GM19452 (cell line): ENCODE data around the gene TMEM87B.
"Not testable (repeated sequence)": the region's sequence is repeated elsewhere in the genome, so short reads cannot be mapped to it uniquely, and the experiment has no call there.

Source experiments
- ATAC-seq: cut with Tn5 transposase; IDR thresholded peaks from one replicate; pipeline ENCODE4 v1.9.1; 2021; ENCODE audit not compliant: unreplicated experiment

The TMEM87B gene

DNA sequence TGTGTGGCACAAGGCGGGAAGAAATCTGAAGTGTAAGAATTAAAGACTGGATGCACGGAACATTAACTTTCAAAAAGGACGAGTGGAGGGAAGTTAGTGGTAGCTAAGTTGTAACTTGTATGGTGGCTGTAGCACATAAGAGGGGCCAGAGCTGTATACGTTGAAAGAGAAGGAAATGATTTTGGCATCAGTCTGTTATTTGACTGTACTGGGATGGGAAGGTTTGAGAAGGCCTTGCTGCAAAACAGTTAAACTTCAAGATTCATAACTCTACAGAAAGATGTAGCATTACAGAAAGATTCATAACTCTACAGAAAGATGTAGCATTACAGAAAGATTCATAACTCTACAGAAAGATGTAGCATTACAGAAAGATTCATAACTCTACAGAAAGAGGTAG lies 58.3 kb downstream of the TMEM87B start:
- not testable (repeated sequence) for ATAC-seq

DNA sequence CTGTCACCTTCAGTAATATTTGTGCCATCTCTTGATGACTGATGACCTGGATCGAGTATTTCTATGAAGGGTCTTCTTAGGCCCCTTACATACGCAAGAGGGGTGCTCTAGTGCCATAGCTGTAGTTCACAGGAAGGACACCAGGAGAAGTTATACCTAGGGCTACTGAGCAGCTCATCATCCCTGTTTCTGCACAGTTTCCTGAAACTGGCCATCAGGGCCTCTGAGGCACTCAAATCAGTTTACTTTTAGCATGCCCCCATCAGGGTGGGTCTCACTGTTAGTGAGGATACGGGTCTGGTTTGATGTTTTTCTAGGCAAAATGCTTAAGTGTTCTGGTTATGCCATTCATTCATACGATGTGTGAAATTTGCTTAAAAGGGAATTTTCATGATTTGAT lies 63.1 kb downstream of the TMEM87B start:
- ATAC-seq = no peak

DNA sequence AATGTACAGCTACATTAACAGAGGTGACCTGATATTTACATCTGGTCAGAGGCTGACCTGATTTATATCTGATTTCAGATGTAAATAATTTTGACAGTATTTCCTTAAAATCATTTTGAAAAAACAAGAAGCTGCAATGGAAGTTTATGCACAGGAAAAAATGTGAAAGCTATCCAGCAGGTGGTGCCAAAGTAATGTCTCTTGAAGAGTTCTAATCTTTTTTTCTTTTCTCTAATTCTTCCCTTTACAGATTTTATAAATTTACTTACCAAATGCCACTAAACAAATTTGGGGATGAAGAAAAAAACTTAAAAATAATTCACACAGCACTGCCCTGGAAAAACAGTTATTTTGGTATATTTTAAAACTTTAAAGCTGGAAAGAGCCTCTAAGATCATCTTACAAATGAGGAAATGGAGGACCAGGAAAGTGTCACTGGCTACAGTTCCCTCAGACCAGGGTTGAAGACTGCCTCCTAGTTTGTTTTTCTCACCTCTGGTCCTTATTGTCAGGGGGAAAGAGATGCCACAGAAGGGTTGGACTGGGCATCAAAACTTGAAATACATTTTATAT lies 66.7 kb downstream of the TMEM87B start:
- ATAC-seq = no peak

DNA sequence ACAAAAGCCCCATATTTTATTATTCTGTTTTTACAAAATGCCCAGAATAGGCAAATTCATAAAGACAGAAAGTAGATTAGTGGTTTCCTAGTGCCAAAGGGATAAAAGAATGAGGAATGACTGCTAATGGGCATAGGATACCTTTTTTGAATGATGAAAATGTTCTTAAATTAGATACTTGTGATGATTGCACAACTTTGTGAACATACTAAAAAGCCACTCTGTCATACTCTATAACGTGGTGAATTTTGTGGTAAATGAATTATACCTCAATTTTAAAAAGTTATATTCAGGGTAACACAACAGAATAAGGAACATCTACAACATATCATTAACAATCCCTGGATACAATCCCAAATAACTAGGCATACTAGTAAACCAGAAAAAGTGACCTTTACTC lies 74.0 kb downstream of the TMEM87B start:
- no peak for ATAC-seq

DNA sequence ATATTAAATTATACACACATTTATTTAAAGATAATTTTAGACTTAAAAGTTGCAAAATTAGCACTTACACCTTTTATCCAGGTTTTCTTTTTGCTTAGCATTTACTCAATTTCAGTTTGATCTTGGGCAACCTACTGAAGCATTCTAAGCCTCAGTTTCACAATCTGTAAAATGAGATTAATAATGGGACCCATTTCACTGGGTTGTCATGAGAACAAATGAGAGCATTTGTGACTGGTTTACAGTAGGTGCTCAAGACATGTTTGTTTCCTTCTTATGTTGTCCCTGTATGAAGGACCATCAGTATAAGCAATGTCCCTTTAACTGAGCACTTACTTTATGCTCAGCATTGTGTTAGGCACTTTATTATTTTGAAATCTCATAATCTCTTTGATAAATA lies 78.3 kb downstream of the TMEM87B start:
- ATAC-seq = no peak

DNA sequence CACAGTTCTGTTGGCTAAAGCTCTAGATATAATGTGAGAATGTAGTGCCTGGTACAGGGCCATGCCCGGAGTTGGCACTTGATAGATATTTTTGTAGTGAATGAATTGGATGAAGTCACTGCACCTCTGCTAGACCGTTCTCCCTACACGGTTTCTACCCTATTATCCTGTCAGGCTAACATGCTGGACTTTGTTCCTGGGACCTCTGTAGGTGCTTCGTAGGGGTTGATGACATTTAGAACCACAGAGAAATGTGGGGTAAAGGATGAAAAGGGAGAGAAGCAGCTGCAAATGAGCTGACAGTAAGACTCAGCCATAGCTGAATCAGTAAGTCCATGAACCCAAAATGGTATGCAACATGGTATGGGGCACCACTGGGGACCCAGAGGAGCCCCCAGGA lies 79.1 kb downstream of the TMEM87B start:
- ATAC-seq = no peak

DNA sequence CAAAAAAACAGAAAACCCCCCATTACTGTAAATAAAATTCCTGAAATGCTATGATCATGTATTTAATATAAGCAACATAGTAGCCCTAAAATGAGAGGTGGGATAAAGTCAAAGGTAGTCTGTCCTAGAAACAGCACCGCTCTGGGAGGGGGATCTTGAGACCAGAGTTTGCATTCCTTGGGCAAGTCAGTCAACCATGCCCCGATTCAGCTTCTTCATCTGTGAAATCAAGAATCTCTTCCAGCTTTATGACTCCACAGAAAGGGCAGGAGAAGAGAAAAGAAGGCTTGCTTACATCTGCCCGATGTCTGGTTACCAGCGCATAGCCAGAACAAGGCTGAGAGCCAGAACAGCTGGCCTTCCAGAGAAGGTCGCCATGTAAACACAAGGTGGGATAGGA lies 81.0 kb downstream of the TMEM87B start:
- no peak for ATAC-seq

DNA sequence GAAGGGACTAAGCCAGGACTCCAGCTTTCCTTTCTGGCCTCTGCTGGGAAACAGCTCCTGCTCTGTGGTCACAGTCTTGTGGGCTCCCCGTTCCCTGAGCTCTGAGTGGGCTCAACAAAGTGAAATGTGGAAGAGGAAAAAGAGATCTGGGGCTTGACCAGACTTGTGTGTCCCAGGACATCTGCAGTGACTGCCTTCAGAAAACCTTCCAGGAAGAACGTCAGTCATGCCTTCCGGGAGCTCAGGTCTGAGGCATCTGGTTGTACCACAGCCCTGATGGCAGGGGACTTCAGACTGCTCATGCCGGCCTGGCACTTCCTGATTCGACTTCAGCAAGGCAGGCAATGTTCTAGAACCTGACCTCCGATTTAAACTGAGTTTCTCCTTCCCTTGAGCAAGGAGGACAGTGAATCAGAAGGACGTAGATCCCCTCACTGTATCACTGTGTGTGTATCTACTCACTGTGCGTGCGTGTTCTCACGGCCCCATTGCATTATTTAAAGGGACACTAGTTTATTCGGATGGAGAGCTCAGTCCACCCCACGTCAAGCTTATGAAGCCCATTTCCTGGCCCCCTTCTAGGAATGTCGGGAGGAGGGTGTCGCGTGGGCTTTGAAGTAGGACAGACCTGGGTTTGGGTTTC lies 82.6 kb downstream of the TMEM87B start:
- ATAC-seq = no peak

DNA sequence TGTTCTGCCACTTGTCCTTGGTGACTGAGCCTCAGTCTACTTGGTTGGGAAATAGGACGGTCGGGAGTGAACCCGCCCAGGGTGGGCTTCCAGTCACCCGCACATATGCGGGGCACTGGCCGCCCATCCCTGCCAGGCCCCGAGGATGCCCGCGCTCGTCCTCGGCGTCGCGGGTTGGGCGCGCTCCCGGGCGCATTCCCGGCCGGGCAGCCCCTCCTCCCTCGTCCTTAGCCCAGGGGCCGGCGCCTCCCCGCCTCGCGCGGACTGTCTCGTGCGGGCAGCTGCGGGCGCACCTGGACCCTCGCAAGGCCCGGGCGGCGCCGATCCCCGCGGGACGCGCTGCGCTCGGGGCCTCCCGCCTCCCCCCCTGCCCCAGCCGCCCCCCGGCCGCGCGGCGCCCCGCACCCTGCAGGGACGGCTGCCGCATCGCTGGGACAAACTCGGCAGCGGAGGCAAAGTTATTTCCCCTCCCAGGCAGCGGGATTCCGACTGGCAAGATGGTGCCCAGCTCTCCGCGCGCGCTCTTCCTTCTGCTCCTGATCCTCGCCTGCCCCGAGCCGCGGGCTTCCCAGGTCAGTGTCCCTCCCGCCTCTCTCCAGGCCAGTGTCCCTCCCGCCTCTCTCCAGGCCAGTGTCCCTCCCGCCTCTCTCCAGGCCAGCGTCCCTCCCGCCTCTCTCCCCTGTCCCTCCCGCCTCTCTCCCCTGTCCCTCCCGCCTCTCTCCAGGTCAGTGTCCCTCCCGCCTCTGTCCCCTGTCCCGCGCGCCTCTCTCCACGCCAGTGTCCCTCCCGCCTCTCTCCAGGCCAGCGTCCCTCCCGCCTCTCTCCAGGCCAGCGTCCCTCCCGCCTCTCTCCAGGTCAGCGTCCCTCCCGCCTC lies 83.3 kb downstream of the TMEM87B start, which contains the start of gene FBLN7:
TSS of gene FBLN7 (plus strand) at position 227 of the 874 bp plus-strand sequence. CDS start at position 498, 271 bp downstream.
- ATAC-seq = no peak

DNA sequence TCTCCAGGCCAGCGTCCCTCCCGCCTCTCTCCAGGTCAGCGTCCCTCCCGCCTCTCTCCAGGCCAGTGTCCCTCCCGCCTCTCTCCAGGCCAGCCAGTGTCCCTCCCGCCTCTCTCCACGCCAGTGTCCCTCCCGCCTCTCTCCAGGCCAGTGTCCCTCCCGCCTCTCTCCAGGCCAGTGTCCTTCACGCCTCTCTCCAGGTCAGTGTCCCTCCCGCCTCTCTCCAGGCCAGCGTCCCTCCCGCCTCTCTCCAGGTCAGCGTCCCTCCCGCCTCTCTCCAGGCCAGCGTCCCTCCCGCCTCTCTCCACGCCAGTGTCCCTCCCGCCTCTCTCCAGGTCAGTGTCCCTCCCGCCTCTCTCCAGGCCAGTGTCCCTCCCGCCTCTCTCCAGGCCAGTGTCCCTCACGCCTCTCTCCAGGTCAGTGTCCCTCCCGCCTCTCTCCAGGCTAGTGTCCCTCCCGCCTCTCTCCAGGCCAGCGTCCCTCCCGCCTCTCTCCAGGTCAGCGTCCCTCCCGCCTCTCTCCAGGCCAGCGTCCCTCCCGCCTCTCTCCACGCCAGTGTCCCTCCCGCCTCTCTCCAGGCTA lies 84.1 kb downstream of the TMEM87B start:
- ATAC-seq = not testable (repeated sequence)

DNA sequence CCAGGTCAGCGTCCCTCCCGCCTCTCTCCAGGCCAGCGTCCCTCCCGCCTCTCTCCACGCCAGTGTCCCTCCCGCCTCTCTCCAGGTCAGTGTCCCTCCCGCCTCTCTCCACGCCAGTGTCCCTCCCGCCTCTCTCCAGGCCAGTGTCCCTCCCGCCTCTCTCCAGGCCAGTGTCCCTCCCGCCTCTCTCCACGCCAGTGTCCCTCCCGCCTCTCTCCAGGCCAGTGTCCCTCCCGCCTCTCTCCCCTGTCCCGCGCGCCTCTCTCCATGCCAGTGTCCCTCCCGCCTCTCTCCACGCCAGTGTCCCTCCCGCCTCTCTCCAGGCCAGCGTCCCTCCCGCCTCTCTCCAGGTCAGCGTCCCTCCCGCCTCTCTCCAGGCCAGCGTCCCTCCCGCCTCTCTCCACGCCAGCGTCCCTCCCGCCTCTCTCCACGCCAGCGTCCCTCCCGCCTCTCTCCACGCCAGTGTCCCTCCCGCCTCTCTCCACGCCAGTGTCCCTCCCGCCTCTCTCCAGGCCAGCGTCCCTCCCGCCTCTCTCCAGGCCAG lies 84.7 kb downstream of the TMEM87B start:
- not testable (repeated sequence) for ATAC-seq

DNA sequence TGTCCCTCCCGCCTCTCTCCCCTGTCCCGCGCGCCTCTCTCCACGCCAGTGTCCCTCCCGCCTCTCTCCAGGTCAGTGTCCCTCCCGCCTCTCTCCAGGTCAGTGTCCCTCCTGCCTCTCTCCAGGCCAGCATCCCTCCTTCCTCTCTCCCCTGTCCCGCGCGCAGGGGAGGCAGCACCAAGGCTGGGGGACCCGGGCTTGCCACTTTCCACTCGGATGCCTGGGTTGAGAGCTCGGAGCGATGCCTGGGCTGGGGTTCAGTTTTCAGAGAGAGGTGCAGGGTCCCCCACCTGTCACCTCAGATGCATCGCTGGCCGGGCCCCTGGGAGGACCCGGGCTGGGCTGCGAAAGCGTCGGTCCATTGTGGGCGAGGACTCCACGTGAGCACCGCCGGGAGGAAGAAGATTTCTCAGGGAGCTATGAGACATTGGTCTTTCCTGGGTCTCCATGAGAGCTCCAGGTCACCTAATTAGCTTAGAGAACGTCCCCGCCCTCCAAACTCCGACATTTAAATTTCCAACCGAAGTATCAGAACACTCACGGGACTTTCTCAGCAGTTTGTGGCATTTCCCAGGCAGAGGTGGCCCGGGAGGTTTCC lies 85.2 kb downstream of the TMEM87B start:
- no peak for ATAC-seq

DNA sequence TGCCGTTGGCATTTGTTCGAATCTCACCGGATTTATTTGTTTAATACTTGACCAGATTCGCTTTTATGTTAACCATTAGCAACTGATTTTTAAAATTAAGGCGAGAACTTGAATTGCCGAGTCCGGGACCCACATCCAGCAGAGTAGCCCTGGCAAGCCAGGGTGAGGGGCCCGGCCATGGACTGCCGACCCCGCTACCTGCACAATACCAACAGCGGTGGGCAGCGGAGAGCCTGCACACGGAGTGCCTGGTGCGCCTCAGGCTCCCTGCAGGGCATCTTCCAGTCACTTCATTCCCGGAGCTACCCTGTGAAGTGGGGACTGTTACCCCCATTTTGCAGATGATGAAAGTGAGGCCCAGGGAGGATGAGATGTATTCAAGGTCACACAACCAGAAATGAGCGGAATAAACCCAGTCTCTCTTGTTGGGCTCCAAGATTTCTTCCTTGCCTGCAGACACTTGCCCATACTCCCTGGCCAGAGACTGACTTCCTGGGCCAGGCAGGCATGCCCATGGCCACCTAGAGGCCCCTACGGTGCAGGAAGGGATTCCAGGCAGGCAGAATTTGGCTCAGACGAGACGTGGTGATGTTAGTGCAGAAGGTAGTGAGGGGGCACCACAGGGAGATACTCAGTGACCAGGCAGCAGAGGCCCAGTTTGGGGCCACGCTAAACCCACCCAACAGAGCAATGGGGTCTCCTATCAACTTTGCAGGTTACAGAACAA lies 86.0 kb downstream of the TMEM87B start:
- ATAC-seq = no peak

DNA sequence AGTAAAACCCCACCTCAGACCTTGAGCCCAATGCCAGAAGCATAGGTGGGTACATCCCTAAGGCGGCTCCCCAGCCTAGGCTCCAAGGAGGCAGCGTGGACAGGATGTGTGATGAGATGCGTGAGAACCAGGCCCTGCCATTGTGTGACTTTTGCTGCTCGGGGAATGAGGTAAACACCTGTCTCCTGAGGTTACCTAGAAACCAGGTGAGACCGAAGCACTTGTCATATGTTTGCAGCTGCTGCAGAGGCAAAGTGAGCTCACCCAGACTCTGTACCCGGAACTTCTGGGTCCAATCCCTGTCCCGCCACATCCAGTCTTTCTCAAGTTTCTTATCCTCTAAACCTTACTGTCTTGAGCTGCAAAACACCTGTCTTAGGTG lies 86.5 kb downstream of the TMEM87B start:
- no peak for ATAC-seq

DNA sequence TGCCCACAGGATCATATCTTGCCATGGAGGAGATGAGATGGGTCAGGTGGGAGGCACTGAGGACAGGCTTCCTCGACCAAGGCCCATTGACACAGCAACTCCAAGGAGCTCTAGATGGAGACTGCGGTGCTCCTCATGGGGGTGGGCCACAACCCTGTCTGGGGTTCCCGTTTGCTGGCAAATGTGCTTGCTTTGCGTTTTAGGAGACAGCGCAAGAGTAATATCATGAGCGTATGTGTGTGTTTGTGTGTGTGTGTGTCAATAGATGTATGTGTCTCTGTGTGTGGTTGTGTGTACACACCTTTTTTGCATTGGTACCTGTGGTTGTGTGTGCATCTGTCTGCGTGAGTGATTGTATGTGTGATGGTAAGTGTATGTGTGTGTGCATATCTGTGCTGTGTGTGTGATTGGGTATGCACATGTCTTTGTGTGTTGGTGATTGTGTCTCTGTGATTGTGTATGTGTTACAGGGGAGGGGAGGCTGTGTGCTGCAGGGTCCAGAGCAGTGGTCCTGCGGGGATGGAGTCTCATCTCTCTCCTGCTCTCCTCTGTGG lies 87.5 kb downstream of the TMEM87B start:
- no peak for ATAC-seq

DNA sequence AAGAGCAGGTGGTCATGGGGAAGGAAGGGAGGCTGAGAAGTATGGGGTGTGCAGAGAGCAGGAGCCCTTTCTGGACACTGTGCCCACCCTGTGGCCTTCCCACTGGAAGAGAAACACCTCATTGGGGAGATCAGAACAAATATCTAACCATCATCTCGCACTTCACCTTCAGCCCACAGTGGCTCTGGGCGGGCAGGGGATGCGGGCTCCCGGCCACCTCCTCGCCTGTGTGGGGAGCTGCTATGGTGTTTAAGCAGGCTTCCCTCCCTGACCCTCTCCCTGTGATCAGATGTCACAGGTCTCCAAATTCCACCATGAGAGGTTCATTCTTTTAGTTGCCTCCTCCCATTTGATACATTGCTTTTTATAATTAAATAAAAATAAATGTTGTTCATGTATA lies 88.1 kb downstream of the TMEM87B start:
- no peak for ATAC-seq

DNA sequence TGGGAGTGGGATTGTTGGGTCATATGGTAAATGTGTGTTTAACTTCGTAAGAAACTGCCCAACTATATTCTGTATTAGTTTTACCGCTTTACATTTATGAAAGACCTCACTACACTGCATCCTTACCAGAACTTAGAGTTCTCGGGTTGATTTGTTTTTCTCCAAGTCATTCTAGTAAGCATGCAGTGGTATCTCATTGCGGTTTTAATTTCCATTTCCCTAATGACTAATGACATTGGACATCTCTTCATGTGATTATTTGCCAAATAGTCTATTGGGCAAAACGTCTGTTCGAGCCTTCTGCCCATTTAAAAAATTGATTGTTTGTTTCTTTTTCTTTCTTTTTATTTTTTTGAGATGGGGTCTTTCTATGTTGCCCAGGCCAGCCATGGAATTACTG lies 89.9 kb downstream of the TMEM87B start:
- no peak for ATAC-seq

DNA sequence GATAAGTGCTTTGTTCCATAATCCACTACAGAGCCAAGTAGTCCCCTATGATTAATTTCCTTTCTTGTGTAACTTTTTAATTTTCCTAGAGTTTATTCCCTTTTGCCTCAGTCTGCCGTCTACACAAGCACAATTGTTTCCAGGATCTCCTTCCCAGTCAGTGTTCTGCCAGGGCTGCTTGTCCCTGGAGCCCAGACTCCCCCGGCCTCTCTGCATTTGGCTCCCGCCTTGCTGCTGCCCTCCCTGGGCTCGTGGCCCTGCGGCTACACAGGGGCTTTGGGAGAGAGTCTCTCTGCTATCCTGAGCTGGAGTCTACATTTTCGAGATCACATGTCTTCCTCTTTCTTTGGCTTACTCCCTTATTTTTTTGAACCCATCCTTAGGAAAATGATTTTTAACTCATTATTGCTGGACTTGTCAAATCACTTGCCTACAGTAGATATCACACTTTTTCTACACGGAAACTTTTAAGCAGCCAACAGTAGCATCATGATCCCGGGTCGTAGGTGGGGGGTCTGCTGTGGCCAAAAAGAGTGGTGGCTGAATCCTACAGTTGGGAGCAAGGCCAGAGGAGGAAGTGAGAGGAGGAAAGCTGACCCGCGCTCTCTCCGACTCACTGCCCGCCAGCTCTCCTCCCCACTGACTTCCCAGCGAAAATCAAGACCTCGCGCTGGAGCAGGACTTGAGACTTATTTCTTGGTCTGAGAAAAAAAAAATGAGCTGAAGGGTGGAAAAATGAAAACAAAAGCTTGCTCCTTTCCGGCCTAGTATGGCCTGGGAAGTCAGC lies 92.5 kb downstream of the TMEM87B start:
- ATAC-seq = no peak

DNA sequence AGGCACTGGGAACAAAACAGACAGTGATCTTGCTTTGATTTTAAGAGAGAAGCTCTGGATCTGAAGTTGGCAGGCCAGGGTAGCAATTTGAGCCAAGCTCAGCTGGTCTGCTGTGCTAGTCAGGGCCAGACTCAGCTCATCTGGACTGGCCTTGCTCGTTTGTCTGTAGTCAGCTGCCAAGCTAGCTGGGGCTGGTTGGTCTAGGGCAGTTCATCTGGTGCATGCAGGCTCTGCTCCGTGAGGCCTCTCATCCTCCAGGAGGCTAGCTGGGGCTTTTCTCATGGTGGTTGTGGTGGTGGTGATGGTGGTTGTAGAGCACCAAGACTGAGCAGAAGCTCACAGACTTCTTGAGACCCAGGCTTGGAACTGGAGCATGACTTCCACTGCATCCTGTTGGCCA lies 93.4 kb downstream of the TMEM87B start:
- ATAC-seq = no peak
